GM18867 (cell line): Measurements from ENCODE around the gene IL1RAPL1.

Experiments used
- ATAC-seq: cut with Tn5 transposase; IDR thresholded peaks from one replicate; pipeline ENCODE4 v1.9.1; 2021; ENCODE audit warnings: mild to moderate bottlenecking, moderate library complexity; ENCODE audit not compliant: unreplicated experiment

The IL1RAPL1 gene

DNA sequence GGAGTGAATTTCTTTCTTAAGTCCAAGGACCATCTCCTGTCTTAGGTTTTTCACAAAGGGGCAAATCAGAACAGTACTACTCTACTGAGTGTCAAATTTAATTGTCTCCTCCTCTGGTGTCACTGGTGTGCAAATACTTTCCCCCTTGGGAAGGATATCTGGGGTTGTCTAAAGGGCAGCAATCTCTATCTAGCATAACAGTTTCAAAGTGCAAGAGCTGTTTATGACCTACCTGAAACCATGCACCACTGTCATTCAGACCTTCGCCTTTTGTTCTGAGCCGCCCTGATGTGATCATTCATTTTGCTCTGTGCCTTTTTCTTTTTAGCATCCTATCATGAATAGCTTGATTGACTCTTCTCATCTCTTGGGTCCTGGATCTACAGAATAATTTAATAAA, 39.3 kb downstream of the IL1RAPL1 start:
- no peak for ATAC-seq

DNA sequence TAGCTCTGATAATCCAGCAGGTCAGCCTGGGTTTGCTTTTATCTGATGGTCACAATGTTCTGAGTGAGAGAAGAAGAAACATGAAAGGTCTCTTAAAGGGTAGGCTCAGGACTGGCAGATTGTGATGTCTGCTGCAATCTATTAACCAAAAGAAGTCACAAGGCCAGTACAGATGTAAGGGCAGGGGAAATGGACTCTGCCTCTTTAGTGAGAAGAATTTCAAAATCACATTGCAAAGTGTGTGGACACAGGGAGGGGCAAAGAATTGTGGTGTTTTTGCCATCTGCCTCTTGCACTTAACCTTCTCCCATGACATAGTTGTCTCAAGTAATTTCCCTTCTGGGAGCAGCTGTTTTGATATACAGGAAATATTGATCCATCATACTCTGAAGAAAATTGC, 40.9 kb downstream of the IL1RAPL1 start:
- no peak for ATAC-seq

DNA sequence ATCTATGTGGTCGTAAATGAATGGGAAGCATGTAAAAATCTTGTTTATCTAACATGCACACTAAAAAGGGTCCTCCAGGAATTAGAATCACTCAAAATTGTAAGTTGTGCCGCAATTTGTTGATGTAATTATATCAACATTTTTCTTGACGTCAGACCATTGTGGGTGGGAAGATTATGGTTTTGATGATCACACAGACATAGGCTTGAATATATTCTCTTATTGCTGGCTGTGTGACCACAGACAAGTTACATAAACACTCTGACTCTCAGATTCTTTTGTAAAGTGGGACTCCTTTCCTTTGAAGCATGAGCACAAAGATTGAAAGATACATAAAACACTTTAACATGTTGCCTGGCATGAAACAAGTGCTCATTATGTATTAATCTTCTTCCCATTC, 51.5 kb downstream of the IL1RAPL1 start:
- no peak for ATAC-seq

DNA sequence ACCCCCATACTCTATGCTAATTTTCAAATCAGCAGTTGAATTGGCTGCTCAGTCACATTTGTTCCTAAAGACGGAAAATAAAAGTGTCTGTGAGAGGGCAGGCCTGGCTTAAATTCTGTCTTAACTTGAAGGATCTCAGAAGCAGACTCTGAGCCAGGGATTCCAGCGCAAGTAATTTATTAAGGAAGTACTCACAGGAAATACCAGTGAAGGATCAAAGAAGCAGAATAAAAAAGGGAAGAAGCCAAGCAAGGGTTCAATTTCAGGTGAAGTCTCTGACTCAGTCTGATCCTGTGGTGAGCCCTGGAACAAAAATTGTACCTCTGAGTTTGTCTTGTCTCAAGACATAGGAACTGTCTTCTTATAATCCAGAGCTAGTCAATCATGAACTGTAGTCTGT, 52.2 kb downstream of the IL1RAPL1 start:
- ATAC-seq = no peak

DNA sequence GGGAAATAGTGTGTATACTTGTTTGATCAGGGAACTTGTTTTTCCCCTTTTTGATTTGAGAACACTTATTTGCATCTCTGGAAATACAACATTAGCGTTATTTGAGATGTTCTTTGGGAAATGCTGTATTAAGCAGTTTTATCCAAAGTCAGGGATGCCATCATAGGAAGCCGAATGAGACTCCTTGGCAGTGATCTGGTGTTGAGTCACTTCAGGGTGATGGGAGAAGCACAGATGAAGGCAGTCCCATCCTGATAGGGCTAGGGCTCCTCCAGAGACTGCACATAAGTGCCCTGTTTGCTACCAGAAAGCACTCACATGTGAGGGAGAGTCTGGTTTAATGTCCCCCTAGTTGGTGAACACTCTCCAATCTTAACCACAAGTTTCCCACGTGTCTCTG, 62.3 kb downstream of the IL1RAPL1 start:
- no peak for ATAC-seq

DNA sequence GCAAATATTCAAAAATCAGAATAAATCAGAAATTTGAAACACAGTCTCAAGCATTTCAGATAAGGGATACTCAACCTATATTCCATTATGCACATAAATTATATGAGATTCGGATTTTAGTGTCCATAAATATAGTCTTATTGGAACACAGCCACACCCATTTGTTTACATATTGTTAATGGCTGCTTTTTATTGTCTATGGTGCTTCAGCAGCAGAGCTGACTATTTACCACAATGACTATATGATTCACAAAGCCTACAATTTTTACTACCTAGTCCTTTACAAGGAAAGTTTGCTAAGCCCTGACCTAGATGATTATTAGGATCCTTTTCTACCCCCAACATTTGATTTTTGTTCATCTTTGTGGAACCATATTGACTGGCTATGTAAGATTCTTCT, 63.9 kb downstream of the IL1RAPL1 start:
- no peak for ATAC-seq

DNA sequence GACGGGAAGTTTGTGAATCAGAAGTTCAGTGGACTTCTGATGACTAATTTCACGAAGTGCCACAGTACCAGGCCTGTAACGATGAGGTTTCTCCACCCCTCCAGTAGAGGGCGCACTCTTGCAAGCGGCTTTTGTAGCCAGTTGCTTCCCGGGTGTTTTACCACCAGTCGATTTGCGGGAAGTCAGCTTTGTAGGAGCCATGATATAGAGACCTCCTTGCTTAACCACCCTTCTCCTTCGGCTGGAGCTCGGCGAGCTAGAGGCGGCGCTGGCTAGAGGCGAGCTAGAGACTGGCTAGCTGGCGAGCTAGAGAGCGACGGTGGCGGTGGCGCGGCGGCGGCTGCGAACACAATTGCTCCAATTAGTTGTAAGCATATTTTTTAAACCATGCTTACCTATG, 72.0 kb downstream of the IL1RAPL1 start:
- no peak for ATAC-seq

DNA sequence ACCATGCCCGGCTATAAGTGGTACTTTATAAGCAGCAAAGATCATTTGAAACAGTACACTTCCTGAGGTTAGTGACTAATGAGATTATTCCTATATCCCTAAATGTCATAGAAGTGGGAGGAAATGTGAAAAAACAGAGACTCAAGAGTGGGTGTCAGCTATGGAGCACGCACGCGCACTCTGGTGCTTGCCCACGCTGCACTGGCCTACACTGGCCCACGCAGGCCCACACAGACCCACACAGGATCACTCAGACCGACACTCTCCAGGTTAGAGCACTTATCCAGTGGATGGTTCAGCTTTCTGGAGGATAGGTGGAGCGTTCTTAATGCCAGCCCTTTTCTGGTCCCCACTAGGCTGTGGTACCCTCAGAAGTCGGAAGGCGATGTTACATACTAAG, 78.5 kb downstream of the IL1RAPL1 start:
- no peak for ATAC-seq

DNA sequence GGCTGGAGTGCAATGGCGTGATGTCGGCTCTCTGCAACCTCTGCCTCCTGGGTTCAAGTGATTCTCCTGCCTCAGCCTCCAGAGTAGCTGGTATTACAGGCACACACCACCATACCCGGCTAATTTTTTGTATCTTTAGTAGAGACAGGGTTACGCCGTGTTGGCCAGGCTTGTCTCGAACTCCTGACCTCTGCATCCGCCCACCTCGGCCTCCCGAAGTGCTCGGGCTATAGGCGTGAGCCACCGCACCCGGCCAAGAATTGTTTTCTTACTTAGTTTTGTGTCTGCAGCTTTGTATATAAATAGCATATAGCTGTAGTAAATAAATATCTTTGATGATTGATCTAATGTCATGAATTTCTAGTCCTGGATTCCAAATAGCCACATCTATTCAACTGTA, 81.1 kb downstream of the IL1RAPL1 start:
- no peak for ATAC-seq

DNA sequence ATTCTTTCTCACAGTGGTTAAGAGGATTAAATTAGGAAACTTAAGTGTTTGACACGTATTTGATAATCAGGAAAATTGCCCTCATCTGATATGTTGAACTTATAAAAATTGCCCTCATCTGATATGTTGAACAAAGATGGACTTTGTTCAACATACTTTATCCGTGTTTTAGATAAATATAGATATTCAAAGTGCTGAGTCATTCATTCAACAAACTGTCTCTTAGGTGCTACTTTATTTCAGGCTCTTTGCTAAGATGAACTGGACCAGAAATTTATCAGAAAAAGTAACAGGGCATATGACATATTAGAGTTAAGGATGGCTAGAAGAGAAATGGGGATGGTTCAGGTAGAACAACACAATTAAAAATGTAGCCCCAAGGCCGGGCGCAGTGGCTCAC, 81.7 kb downstream of the IL1RAPL1 start:
- ATAC-seq = no peak

DNA sequence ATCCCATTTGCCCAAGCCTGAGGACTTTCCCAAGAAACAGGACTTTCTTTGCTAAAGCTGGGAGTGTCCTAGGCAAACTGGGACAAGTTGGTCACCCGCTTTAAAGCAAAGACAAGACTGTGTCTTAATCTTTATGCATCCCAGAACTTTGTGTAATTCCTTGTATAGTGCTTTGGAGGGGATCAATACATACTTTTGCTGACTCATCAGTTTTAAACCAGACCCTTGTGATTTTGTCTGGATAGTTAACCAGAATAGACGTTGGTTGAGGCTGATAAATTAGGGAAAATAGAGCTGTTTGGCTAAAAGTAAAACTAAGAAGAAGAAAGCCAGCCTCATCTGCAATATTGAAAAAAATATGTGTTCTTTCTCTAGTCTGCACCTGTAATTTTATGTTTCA, 82.8 kb downstream of the IL1RAPL1 start:
- no peak for ATAC-seq

DNA sequence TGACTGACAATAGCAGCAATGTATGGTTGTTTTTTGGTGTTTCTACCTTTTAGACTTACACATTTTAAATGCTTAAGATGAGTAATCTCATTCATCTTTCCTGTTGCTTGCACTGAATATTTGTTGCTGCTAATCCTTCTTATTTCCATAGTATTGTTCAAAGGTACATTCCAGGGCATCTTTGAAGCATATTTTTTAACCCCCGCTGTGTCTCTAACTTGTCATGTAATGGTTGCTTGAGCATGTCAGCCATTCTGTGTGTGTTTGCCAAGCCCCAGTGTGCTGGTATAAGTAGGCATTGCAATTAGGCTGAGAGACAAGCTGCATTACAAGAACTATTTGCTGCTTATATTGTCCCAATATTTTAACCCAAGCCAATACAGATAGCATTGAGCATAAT, 87.9 kb downstream of the IL1RAPL1 start:
- no peak for ATAC-seq

DNA sequence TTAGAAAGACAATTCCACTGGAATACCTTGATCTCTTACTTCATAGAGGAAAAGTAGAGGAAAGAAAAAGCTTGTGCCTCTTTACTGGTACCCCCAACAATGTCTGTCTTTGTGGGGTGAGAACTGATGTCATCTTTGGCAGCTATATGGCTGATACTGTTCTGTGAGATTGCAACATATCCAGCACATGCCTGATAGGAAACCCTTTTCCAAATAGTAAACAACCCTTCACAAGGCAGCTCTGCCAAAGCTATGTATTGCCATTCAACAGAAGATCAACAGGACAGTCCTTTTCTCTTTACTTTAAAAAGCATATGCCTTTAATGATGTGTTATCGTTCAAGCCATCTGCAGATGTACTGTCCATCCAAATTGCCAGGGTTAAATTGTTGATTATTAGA, 105.9 kb downstream of the IL1RAPL1 start:
- no peak for ATAC-seq

DNA sequence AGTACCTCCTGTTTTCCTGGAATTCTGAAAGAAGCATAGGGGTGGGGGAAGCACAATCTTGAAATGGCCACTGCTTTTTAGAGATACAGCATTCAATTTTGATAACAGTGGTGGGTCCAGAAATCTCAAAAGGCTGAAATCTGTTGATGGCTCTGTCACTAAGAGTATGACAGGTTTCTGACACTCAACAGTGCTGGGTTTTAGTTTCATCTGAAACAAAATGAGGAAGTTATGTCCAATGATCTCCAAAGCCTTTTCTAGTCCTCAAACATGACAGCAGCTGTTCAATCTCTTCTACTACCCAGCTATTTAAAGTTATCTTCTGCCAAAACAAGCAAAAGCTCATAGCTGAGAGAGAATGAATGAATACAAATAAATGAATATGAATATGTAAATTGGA, 110.5 kb downstream of the IL1RAPL1 start:
- ATAC-seq = no peak

DNA sequence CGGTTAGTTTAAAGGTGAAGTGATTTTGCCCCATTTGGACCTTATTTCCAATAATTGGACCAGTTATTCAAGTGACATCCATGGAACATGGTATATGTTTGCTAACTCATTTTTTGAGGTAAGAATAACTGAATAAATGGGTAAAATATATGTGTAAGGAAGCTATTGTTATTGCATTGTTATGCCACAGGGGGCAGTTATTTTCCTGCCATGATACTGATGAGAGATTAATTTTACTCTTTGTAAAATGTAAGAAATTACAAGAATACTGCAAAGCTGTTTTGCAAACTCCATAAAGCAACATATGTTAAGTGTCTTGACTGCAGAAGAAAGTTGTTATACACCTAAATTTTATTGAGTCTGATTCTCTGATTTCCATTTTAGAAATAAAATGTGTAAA, 114.0 kb downstream of the IL1RAPL1 start:
- ATAC-seq = no peak

DNA sequence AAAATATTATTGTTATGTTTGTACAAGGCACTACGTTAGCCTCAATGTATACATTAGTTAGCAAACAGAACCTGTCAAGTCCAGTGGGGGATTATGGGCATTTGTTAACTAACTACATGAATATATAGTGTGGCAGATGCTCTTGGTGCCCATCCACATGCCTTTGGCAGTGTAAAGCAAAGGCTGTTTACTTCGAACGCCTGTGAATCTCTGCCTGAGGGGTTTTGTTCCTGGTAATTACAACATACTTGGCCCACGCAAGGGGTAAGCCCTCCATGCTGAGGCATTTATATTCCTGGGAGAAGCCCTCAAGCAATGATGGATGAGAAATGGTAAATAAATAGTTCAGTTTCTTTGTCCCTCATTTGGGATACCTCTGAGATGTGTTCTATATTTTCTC, 119.7 kb downstream of the IL1RAPL1 start:
- no peak for ATAC-seq

DNA sequence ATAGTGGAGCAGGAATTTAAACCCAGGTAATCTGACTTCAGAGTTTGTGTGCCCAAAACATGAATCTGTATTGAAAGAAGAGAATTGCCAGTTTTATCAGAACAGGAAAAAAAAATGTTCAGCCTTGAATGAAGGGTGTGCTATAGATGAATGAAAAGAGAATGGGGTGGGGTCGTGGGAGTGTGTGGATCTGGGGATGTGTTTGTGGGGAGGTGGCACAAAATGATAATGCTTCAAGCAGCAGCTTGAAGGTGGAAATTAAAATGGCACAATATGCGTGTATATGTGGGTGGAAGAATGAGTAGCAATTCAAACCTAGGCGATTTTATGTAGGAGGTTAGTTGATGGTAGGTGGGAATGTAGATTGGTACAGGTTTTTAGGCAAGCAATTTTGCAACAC, 122.2 kb downstream of the IL1RAPL1 start:
- no peak for ATAC-seq

DNA sequence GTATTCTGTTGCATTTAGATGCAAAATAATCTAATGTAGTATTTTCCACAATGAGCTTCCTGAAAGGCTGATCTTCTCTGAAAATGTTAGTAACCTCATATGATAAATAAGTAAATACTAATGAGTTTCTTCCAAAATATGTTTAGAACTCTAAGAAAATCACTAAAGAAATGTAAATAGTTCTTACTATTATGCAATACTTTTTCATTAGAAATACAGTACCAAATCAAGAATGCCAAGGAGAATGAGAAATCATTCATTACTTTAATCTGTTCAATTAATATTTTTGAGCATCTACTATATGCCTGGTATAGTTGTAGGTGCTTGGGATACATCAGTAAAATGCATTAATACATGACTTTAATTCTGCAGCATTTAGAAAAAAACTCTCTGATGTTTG, 130.6 kb downstream of the IL1RAPL1 start:
- ATAC-seq = no peak

DNA sequence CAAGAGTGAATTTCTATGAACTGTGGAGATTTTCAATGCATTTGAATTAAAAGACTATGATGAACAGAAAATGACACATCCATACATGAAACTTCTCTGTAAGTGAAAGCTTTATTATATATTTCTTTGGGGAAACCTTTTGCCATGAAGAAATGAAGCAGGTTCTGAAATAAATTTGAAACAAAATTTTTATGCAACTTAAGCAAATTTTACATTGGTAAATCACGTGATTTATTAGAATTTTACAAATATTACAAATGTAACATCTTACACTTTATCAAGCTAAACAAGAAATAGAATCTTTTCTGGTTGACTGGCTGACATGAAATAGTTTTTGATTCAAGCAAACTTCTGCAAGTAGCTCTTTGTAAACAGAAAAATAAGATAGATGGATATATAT, 131.2 kb downstream of the IL1RAPL1 start:
- no peak for ATAC-seq

DNA sequence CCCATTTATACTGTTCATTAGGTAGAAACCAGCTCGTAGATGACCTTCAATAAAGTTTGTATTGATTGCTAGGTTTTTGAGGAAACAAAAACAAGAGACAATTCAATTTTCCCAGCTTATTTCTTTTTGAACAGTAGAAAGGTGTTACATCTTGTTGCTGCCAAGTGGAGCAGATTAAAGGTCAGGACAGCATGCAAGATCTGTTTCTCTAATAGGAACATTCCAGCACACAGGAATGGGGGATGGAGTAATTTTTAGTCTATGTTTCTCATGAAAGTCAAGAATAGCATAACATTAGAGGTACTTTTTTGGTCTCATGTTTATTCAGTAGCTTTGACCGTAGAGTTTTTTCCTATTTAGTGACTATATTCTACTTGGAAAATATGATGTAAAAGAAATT, 132.4 kb downstream of the IL1RAPL1 start:
- no peak for ATAC-seq

DNA sequence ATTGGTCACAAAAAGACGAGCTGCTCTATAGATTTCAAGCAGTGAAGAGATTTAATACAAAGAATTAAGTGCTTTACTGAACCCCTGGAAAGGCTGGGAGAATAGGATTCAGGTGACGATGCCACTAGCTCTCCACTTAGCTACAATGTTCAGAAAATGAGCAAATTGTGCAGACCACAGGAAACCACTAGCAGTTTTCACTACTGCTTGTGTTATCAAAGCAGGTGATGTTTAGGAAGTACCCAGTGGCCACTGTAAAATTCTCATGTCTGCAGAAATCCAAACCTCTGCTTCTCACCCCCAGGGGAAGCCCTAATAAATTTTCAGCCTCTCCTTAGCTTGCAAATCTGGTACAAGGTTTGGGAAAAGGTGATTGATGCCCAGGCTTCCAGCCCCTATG, 165.1 kb downstream of the IL1RAPL1 start:
- peak; percentile 38 for ATAC-seq

DNA sequence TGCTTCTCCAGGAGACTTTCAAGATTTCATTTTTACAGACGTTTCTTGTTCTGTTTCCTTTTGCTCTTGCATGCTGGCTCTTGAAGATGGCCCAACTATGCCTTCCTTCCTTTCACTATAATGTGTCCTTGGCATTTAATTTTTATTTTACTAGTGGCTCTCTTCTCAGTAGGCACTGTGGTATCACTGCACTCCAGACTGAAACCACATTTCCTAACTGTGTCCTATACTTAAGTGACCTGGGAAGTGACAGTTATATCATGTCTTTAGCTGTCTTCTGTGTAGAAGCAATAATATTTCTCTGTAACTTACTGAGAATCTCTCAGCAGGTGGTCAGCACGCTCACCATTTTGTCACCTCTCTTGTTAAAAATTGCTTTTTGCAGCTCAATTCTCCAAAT, 168.9 kb downstream of the IL1RAPL1 start:
- ATAC-seq = no peak

DNA sequence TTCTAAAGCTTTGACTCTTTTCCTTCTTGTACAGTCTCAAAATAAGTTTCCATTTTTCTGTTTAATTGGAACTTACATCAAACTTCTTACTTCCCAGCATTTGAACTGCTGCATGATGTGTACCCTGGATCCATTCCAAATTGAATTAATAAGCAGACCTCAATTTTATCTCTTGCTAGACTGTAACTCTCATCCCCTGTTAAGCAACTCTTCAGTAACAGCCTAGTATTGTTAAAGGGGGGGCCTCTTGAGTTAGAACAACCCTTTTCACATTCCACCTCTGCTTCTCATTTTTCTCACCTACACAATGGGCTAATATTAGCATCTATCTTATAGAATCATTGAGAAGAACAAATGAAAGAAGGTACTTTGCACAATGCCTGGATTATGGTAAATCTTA, 169.4 kb downstream of the IL1RAPL1 start:
- no peak for ATAC-seq

DNA sequence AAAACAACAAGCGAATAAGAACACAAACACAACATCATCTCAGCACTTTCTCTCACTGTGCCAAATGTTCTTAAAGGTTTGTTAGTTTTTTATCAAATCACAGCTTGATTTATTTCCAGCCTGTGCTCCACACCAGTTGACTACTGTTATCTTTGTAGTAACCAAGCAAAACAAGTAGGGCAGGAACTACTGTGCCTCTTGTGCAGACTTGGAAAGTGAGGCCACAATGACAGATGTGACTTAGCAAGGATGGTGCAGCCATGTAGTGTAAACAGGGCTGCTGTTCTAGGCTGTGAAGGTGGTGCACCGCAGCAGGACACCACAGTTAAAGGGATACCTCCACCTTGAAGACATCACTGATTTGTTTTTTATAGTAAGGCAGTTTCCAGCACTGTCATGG, 170.0 kb downstream of the IL1RAPL1 start:
- ATAC-seq = no peak
